ENCODE measurements around the gene CDC42SE1.

- TF ChIP-seq, protein P1, sequence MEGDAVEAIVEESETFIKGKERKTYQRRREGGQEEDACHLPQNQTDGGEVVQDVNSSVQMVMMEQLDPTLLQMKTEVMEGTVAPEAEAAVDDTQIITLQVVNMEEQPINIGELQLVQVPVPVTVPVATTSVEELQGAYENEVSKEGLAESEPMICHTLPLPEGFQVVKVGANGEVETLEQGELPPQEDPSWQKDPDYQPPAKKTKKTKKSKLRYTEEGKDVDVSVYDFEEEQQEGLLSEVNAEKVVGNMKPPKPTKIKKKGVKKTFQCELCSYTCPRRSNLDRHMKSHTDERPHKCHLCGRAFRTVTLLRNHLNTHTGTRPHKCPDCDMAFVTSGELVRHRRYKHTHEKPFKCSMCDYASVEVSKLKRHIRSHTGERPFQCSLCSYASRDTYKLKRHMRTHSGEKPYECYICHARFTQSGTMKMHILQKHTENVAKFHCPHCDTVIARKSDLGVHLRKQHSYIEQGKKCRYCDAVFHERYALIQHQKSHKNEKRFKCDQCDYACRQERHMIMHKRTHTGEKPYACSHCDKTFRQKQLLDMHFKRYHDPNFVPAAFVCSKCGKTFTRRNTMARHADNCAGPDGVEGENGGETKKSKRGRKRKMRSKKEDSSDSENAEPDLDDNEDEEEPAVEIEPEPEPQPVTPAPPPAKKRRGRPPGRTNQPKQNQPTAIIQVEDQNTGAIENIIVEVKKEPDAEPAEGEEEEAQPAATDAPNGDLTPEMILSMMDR (conservative IDR thresholded peaks at IDR 0.05 in 1 of 2, IDR thresholded peaks at IDR 0.05 in 1 of 2; ENCODE audit: extremely low read depth in 1 of 2, insufficient read depth in 1 of 2, low read depth in 1 of 2, low read length in 2 of 2) = no peak
- TF ChIP-seq EZH2 (IDR thresholded peaks at IDR 0.05; ENCODE audit: borderline replicate concordance, low read length) = no peak
These were observed 50.9 kb downstream of the CDC42SE1 start, which contains the start of gene PRUNE1 for GRCh38 chr1:151008244-151009205.
